ENCODE data around the gene MCM7. TPM values are rescaled to one million over a fixed set of nuclear protein-coding genes. Genes with fewer than 3 reads are reported as not detected.
A peak's percentile ranks its signal among the peaks of the same experiment; 100 is the strongest.

MCM7 gene
- total and polyA plus RNA-seq, 2 of the 13 experiments (the other 11 are each of a cell fraction or from before 2014, with no cell fraction given): 84.5 to 214 TPM

DNA sequence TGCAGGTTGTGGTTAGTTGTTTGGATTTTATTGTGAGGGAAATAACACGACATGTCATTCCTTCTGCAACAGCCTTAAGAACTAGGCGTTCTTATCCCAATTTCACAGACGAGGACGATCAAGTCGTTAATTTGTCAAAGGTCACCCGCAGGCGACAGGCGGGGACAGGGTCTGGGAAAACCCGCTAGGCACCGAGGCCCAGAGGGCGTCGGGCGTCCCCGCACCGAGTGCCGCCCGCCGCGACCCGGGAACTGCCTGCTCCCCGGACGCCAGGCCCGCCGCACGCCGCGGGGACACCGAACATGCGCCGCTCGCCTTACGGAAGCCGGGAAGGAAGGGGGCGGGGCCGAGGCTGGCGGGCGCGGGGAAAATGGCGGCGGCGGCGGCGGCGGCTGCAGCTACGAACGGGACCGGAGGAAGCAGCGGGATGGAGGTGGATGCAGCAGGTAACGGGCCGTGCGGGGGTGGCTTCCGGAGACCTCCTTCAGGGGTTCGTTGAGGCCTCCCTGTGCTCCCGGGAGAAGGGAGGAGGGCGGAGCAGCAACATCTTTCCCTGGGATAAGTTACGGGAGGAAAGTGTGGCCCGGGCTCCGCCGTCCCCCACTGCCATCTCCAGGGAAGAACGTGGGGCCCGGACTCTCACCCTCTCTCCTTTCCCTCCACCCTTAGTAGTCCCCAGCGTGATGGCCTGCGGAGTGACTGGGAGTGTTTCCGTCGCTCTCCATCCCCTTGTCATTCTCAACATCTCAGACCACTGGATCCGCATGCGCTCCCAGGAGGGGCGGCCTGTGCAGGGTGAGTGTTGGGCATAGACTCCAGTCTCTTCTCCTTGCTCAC is 12.4 kb downstream of the MCM7 start, which contains the start of gene COPS6 (continued):
- TF ChIP-seq MBD4 (IDR thresholded peaks at IDR 0.05; ENCODE audit: borderline replicate concordance, low read length) (no peak), ZNF3 (CRISPR knock-in tag; IDR thresholded peaks at IDR 0.05) (no peak), ZNF10 (CRISPR knock-in tag; IDR thresholded peaks at IDR 0.05; ENCODE audit: borderline replicate concordance, low read depth) (no peak), EZH2 (conservative IDR thresholded peaks at IDR 0.05; ENCODE audit: low read depth, low read length) (no peak), SMARCE1 (IDR thresholded peaks at IDR 0.05; ENCODE audit: borderline replicate concordance) (no peak), ZNF446 (CRISPR knock-in tag; IDR thresholded peaks at IDR 0.05) (no peak; the same call in 1 of the 2 replicates), RBM22 (optimal IDR thresholded peaks at IDR 0.05; ENCODE audit: low read length) (no peak), SNAI1 (CRISPR knock-in tag; IDR thresholded peaks at IDR 0.05; ENCODE audit: borderline replicate concordance) (no peak), ZFP90 (CRISPR knock-in tag; IDR thresholded peaks at IDR 0.05; ENCODE audit: borderline replicate concordance) (peak; percentile 69), TRIM24 (CRISPR knock-in tag; IDR thresholded peaks at IDR 0.05) (no peak), ISL2 (CRISPR knock-in tag; IDR thresholded peaks at IDR 0.05) (peak; percentile 57)
- TF ChIP-seq, protein P1, sequence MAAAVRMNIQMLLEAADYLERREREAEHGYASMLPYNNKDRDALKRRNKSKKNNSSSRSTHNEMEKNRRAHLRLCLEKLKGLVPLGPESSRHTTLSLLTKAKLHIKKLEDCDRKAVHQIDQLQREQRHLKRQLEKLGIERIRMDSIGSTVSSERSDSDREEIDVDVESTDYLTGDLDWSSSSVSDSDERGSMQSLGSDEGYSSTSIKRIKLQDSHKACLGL (CRISPR knock-in tag; IDR thresholded peaks at IDR 0.05): peak; percentile 93
- TF ChIP-seq, protein P2, sequence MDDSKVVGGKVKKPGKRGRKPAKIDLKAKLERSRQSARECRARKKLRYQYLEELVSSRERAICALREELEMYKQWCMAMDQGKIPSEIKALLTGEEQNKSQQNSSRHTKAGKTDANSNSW (CRISPR knock-in tag; IDR thresholded peaks at IDR 0.05; ENCODE audit: borderline replicate concordance): peak; percentile 96; the same call in 1 of the 2 replicates
- TF ChIP-seq, protein P3, sequence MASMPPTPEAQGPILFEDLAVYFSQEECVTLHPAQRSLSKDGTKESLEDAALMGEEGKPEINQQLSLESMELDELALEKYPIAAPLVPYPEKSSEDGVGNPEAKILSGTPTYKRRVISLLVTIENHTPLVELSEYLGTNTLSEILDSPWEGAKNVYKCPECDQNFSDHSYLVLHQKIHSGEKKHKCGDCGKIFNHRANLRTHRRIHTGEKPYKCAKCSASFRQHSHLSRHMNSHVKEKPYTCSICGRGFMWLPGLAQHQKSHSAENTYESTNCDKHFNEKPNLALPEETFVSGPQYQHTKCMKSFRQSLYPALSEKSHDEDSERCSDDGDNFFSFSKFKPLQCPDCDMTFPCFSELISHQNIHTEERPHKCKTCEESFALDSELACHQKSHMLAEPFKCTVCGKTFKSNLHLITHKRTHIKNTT (CRISPR knock-in tag; IDR thresholded peaks at IDR 0.05): no peak
- TF ChIP-seq, protein P4, sequence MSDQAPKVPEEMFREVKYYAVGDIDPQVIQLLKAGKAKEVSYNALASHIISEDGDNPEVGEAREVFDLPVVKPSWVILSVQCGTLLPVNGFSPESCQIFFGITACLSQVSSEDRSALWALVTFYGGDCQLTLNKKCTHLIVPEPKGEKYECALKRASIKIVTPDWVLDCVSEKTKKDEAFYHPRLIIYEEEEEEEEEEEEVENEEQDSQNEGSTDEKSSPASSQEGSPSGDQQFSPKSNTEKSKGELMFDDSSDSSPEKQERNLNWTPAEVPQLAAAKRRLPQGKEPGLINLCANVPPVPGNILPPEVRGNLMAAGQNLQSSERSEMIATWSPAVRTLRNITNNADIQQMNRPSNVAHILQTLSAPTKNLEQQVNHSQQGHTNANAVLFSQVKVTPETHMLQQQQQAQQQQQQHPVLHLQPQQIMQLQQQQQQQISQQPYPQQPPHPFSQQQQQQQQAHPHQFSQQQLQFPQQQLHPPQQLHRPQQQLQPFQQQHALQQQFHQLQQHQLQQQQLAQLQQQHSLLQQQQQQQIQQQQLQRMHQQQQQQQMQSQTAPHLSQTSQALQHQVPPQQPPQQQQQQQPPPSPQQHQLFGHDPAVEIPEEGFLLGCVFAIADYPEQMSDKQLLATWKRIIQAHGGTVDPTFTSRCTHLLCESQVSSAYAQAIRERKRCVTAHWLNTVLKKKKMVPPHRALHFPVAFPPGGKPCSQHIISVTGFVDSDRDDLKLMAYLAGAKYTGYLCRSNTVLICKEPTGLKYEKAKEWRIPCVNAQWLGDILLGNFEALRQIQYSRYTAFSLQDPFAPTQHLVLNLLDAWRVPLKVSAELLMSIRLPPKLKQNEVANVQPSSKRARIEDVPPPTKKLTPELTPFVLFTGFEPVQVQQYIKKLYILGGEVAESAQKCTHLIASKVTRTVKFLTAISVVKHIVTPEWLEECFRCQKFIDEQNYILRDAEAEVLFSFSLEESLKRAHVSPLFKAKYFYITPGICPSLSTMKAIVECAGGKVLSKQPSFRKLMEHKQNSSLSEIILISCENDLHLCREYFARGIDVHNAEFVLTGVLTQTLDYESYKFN (CRISPR knock-in tag; conservative IDR thresholded peaks at IDR 0.05): peak; percentile 52; the same call in 1 of the 2 replicates
- TF ChIP-seq, protein P5, sequence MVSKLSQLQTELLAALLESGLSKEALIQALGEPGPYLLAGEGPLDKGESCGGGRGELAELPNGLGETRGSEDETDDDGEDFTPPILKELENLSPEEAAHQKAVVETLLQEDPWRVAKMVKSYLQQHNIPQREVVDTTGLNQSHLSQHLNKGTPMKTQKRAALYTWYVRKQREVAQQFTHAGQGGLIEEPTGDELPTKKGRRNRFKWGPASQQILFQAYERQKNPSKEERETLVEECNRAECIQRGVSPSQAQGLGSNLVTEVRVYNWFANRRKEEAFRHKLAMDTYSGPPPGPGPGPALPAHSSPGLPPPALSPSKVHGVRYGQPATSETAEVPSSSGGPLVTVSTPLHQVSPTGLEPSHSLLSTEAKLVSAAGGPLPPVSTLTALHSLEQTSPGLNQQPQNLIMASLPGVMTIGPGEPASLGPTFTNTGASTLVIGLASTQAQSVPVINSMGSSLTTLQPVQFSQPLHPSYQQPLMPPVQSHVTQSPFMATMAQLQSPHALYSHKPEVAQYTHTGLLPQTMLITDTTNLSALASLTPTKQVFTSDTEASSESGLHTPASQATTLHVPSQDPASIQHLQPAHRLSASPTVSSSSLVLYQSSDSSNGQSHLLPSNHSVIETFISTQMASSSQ (IDR thresholded peaks at IDR 0.05; ENCODE audit: low read depth): no peak
- TF ChIP-seq, protein P5 (CRISPR knock-in tag; IDR thresholded peaks at IDR 0.05; ENCODE audit: borderline replicate concordance): peak; percentile 87
- TF ChIP-seq, protein P6, sequence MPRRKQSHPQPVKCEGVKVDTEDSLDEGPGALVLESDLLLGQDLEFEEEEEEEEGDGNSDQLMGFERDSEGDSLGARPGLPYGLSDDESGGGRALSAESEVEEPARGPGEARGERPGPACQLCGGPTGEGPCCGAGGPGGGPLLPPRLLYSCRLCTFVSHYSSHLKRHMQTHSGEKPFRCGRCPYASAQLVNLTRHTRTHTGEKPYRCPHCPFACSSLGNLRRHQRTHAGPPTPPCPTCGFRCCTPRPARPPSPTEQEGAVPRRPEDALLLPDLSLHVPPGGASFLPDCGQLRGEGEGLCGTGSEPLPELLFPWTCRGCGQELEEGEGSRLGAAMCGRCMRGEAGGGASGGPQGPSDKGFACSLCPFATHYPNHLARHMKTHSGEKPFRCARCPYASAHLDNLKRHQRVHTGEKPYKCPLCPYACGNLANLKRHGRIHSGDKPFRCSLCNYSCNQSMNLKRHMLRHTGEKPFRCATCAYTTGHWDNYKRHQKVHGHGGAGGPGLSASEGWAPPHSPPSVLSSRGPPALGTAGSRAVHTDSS (CRISPR knock-in tag; conservative IDR thresholded peaks at IDR 0.05): no peak

Measured in HepG2 (cell line).